ENCODE data around the gene CFI. TPM values are rescaled to one million over a fixed set of nuclear protein-coding genes. Genes with fewer than 3 reads are reported as not detected.

CFI gene
- total and polyA plus RNA-seq, 9 of the 15 experiments (the other 6 are each of a cell fraction or from before 2014, with no cell fraction given): 0.30 to 8.4 (median 0.95) TPM

DNA sequence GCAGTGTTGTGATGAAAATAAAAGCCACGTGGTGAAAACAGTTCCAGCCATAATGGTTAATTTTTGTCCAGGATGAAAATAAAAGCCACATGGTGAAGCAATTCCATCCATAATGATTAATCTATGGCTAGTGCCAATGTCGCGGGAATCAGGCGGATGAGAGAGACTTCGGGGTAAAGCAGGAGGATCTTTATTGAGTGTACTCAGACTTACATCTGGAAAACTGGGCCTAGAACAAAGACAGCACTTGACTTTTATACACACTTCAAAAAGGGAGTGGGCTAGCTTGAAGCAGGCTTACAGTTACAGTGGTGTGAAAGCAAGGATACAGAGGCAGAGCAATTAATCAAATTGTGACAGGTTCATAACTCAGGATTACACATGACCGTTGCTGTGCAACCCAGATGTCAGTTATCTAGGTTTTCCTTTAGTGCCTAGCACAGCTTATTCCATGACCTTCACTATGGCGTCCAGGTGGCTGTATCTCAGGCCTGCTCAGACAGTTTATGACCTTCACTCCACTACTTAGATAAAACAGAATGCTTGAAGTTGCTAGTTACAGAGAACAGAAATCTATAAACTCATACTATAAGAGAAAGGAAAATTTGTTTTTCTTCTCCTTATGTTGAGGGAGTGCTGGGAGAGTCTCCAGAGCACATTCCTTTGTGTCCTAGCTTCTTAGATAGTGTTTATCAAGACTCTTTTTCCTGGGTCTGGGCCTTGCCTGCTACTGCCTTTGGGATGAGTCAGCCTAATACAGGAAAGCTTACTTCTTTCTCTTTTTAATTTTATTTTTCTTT is 66.0 kb downstream of the CFI start (continued):
- TF ChIP-seq, protein P1, sequence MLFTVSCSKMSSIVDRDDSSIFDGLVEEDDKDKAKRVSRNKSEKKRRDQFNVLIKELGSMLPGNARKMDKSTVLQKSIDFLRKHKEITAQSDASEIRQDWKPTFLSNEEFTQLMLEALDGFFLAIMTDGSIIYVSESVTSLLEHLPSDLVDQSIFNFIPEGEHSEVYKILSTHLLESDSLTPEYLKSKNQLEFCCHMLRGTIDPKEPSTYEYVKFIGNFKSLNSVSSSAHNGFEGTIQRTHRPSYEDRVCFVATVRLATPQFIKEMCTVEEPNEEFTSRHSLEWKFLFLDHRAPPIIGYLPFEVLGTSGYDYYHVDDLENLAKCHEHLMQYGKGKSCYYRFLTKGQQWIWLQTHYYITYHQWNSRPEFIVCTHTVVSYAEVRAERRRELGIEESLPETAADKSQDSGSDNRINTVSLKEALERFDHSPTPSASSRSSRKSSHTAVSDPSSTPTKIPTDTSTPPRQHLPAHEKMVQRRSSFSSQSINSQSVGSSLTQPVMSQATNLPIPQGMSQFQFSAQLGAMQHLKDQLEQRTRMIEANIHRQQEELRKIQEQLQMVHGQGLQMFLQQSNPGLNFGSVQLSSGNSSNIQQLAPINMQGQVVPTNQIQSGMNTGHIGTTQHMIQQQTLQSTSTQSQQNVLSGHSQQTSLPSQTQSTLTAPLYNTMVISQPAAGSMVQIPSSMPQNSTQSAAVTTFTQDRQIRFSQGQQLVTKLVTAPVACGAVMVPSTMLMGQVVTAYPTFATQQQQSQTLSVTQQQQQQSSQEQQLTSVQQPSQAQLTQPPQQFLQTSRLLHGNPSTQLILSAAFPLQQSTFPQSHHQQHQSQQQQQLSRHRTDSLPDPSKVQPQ (CRISPR knock-in tag; IDR thresholded peaks at IDR 0.05; ENCODE audit: borderline replicate concordance): no peak
- TF ChIP-seq ZNF184 (CRISPR knock-in tag; IDR thresholded peaks at IDR 0.05): no peak
- no peak for TF ChIP-seq ZNF445 (CRISPR knock-in tag; IDR thresholded peaks at IDR 0.05; ENCODE audit: low read depth)
- peak; percentile 84 for TF ChIP-seq ARID1B (IDR thresholded peaks at IDR 0.05)
- TF ChIP-seq RBM14 (IDR thresholded peaks at IDR 0.05; ENCODE audit: borderline replicate concordance, insufficient read depth, low read depth, low read length): no peak
- TF ChIP-seq, protein P2, sequence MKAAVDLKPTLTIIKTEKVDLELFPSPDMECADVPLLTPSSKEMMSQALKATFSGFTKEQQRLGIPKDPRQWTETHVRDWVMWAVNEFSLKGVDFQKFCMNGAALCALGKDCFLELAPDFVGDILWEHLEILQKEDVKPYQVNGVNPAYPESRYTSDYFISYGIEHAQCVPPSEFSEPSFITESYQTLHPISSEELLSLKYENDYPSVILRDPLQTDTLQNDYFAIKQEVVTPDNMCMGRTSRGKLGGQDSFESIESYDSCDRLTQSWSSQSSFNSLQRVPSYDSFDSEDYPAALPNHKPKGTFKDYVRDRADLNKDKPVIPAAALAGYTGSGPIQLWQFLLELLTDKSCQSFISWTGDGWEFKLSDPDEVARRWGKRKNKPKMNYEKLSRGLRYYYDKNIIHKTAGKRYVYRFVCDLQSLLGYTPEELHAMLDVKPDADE (conservative IDR thresholded peaks at IDR 0.05; ENCODE audit: control insufficient read depth, low read depth, low read length): no peak
- TF ChIP-seq, protein P3, sequence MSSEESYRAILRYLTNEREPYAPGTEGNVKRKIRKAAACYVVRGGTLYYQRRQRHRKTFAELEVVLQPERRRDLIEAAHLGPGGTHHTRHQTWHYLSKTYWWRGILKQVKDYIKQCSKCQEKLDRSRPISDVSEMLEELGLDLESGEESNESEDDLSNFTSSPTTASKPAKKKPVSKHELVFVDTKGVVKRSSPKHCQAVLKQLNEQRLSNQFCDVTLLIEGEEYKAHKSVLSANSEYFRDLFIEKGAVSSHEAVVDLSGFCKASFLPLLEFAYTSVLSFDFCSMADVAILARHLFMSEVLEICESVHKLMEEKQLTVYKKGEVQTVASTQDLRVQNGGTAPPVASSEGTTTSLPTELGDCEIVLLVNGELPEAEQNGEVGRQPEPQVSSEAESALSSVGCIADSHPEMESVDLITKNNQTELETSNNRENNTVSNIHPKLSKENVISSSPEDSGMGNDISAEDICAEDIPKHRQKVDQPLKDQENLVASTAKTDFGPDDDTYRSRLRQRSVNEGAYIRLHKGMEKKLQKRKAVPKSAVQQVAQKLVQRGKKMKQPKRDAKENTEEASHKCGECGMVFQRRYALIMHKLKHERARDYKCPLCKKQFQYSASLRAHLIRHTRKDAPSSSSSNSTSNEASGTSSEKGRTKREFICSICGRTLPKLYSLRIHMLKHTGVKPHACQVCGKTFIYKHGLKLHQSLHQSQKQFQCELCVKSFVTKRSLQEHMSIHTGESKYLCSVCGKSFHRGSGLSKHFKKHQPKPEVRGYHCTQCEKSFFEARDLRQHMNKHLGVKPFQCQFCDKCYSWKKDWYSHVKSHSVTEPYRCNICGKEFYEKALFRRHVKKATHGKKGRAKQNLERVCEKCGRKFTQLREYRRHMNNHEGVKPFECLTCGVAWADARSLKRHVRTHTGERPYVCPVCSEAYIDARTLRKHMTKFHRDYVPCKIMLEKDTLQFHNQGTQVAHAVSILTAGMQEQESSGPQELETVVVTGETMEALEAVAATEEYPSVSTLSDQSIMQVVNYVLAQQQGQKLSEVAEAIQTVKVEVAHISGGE (CRISPR knock-in tag; IDR thresholded peaks at IDR 0.05): peak in 1 of 3 experiments; percentile 32; a peak in 1 of 6 replicates
- no peak for TF ChIP-seq DACH1 (IDR thresholded peaks at IDR 0.05; ENCODE audit: partially characterized antibody)
- TF ChIP-seq, protein P4, sequence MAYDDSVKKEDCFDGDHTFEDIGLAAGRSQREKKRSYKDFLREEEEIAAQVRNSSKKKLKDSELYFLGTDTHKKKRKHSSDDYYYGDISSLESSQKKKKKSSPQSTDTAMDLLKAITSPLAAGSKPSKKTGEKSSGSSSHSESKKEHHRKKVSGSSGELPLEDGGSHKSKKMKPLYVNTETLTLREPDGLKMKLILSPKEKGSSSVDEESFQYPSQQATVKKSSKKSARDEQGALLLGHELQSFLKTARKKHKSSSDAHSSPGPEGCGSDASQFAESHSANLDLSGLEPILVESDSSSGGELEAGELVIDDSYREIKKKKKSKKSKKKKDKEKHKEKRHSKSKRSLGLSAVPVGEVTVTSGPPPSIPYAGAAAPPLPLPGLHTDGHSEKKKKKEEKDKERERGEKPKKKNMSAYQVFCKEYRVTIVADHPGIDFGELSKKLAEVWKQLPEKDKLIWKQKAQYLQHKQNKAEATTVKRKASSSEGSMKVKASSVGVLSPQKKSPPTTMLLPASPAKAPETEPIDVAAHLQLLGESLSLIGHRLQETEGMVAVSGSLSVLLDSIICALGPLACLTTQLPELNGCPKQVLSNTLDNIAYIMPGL (CRISPR knock-in tag; IDR thresholded peaks at IDR 0.05): no peak
- TF ChIP-seq TAF9B (IDR thresholded peaks at IDR 0.05; ENCODE audit: partially characterized antibody): peak; percentile 43
- TF ChIP-seq ZNF785 (CRISPR knock-in tag; IDR thresholded peaks at IDR 0.05): no peak
- TF ChIP-seq, protein P5, sequence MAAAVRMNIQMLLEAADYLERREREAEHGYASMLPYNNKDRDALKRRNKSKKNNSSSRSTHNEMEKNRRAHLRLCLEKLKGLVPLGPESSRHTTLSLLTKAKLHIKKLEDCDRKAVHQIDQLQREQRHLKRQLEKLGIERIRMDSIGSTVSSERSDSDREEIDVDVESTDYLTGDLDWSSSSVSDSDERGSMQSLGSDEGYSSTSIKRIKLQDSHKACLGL (CRISPR knock-in tag; IDR thresholded peaks at IDR 0.05; ENCODE audit: borderline replicate concordance, poor library complexity, severe bottlenecking): no peak
- no peak for TF ChIP-seq NFATC3 (IDR thresholded peaks at IDR 0.05)
- TF ChIP-seq GTF2F1 (IDR thresholded peaks at IDR 0.05; ENCODE audit: low read depth, low read length): no peak
- no peak for TF ChIP-seq ZKSCAN1 (IDR thresholded peaks at IDR 0.05; ENCODE audit: low read depth, low read length)
- TF ChIP-seq ESRRA (IDR thresholded peaks at IDR 0.05; ENCODE audit: borderline replicate concordance, low read depth): peak; percentile 92

Measured in K562 (cell line).